Stimulated activated CD4-positive, alpha-beta T cell treated with anti-CD3 and anti-CD28 coated beads, TNF-alpha, amount 100 ng/mL, for 24 hours (primary cell): Measurements from ENCODE around the gene KIFAP3.
"Not testable (repeated sequence)": the region's sequence is repeated elsewhere in the genome, so short reads cannot be mapped to it uniquely, and the experiment has no call there.

Experiments used
- DNase-seq, 3 experiments: peaks; one replicate each; pipeline ENCODE4 v3.0.0-alpha.2; 2020; ENCODE audit warnings: low read depth in 3 of 3

KIFAP3 gene

GRCh38 chr1:170074250-170075157, at the start of gene KIFAP3:
Gene KIFAP3 (minus strand): TSS chr1:170074695. CDS start chr1:170074467, 228 bp downstream.
- peak; percentile 88 to 96 (median 88) for DNase-seq

DNA sequence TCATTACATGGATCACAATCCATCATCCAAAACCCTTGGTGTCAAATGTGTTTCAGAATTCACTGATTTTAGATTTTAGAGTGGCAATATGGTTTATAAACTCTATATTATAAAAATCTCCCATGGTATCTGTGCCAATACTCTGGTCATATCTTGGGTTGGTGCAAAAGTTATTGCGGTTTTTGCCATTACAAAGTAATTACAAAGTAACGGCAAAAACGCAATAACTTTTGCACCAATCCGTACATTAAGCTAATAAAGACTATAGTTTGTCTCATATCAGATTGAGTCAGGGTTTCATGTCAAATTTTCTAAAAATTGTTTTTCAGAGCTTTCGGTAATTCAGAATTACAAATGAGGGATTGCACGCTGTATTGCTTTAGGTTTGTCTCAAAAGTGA, 47.9 kb upstream of the KIFAP3 start:
- no peak for DNase-seq

DNA sequence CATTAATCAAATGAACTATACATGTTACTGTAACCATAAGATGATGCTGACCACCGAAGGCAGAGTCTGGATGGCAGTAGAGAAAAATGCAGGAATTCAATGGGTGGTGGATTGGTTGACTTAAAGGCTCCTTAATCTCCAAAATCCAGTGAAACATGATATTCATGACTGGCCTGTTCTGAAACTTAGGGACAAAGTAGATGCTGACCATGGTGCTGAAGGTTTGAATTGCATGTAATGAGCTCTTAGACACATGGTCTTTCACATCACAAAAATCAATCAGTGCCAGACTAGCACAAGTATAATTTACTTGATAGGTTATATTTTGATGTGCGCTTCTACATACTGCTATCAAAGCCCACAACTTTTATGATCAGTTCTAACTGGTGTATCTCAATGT, 40.4 kb upstream of the KIFAP3 start:
- DNase-seq = no peak

- DNase-seq = not testable (repeated sequence)
These were observed 38.6 kb upstream of the KIFAP3 start for GRCh38 chr1:170113140-170113539.

GRCh38 chr1:170097449-170097948, 23.0 kb upstream of the KIFAP3 start:
- DNase-seq = no peak

DNA sequence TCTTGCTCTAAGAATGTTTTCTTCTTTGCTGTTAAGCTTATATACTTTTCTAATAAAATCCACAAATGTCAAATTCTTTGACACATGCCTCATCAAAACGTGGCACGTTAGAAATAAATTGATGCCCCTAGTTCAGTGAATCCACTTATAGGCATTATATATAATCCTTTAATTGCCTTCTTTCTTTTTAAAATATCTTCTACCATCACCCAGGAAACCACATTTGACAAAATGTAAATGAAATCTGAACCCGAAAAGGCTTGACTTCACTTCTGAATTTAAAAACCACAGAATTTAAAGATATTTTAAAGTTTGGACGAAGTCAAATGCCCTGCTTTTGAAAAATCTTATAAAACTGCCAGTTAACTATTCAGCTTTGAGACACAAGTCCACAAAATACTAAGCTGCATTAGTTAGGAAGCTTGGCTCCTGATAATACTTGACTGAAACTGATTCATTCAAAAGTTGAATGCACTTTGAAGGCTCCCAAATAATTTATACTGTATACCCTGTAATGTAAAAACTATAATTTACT, 22.4 kb upstream of the KIFAP3 start:
- no peak for DNase-seq

DNA sequence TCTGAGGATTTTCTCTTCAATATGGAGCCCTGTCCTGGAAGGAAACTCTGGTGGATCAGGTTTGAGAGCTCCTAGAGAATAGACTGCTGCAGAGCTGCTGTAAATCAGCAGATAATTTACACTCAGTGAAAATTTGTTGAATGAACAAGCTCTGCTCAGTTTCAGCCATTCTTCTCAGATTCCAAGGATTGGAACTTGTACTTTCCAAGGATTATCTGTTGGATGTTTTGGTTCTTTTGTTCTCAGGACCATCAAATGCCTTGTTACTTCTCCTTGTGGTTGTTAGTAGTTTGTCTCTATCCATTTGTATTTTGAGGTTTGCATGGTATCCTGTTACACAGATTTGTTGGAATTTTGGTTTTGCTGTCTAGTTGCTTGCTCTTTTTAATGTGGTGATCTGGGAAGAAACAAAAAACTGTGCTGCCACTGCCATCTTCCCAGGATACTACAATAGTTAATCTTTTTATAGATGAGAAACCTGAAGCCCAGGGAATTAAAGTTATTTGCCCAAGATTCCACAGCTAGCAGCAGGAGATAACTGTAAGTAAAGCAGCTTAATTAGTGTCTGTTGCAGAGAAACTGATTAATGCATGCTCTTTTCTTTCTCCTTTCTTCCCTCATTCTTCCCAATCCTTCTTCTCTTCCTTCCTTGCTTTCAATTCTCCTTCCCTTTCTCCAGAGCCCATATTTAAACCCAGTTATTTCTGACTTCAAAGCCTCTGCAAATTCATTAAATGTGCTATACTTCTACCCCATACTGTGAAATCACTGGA, 21.7 kb upstream of the KIFAP3 start:
- no peak for DNase-seq

DNA sequence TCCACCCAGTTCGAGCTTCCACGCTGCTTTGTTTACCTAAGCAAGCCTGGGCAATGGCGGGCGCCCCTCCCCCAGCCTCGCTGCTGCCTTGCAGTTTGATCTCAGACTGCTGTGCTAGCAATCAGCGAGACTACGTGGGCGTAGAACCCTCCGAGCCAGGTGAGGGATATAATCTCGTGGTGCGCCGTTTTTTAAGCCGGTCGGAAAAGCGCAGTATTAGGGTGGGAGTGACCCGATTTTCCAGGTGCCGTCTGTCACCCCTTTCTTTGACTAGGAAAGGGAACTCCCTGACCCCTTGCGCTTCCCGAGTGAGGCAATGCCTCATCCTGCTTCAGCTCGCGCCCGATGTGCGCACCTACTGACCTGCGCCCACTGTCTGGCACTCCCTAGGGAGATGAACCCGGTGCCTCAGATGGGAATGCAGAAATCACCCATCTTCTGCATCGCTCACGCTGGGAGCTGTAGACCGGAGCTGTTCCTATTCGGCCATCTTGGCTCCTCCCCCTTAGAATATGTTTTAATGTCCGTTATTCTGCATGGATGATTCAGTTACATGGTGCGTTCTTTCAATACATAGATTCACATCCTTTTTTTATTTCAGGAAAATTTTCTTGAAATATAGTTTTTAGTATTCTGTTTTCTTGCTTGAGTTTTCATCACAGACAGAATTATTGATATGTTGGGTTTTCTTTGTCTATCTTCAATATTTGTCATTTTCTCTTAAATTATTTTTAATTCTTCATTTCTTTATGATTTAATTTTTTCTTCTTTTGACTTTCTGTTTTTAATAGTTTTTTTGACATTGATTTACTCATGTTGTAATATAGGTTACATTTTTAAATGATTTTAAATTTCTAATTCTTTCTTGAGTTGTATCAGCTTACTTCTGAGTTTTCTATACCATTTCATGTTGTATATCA, 20.5 kb upstream of the KIFAP3 start:
- DNase-seq = not testable (repeated sequence)

- no peak for DNase-seq
These were observed 12.0 kb upstream of the KIFAP3 start for GRCh38 chr1:170086399-170087032.

GRCh38 chr1:170085091-170085490, 10.6 kb upstream of the KIFAP3 start:
- DNase-seq = no peak

GRCh38 chr1:170078610-170079189, 4.2 kb upstream of the KIFAP3 start:
- no peak for DNase-seq

GRCh38 chr1:170077926-170078325, 3.4 kb upstream of the KIFAP3 start:
- no peak for DNase-seq

- DNase-seq = not testable (repeated sequence)
These were observed 2.5 kb upstream of the KIFAP3 start for GRCh38 chr1:170076952-170077351.

- no peak for DNase-seq
These were observed 1.7 kb upstream of the KIFAP3 start for GRCh38 chr1:170076199-170076598.

DNA sequence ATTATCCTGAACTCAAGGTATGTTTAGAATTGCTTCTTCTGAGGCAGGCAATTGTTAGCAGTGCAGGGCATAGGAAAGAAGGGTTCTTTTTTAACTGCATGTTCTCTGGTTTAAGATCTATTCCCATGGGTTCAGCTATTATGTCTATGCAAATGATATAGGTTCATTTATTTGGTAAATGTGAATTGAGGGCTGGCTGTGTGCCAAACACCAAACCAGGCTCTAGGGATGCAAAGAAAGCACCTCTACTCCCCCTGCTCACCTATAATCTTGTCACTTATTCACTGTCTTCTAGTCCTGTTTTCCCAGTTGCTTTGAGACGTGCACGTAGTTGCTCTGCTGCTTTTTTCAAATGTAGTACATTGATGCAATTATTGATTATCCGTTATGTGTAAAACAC, 691 bp upstream of the KIFAP3 start:
- DNase-seq = no peak

GRCh38 chr1:170073893-170074249, 624 bp downstream of the KIFAP3 start:
- DNase-seq = no peak

GRCh38 chr1:170071378-170071777, 3.1 kb downstream of the KIFAP3 start:
- no peak for DNase-seq

DNA sequence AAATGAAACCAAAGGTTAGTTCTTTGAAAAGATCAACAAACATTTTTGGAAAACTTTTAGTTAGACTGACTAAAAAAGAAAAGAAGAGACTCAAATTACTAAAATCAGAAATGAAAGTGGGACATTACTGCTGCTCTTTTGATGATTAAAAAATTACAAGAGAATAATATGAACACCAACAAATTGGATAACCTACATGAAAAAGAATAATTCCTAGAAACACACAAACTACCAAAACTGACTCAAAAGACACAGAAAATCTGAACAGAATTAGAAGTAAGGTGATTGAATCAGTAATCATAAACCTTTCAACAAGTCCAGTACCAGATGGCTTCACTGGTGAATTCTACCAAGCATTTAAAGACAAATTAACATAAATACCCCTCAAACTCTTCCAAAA, 5.6 kb downstream of the KIFAP3 start:
- DNase-seq = no peak

DNA sequence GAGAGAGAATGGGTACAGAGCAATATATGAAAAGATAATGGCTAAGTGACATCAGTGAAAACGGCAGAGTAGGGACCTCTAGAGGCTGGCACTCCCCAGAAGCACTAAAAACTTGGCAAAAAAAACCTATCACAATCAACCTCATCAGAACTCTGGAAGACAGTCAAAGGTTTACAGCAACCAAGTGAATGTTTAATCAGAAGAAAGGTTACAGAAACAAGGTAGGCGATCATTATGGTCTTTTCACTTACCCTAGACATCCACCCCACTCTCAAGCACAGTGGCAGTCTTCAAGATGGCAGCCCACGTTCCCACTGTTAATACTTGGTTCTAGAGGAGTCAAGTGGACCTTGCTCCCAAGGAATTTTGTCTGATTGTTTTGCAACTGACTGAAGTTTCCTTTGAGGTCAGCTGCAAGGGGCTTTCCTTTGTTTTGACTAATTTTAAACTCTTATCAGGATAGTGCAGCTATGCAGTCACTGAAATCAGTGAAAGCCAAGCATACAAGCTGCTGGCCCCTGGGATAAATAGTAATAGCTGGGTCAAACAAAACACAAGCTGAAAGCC, 7.2 kb downstream of the KIFAP3 start:
- DNase-seq = no peak

GRCh38 chr1:170064821-170065220, 9.7 kb downstream of the KIFAP3 start:
- DNase-seq = no peak
